CD14-positive monocyte (primary cell): ENCODE data around the gene TRIM25. TPM values are rescaled to one million over a fixed set of nuclear protein-coding genes. Genes with fewer than 3 reads are reported as not detected.

ENCODE experiments used
- DNase-seq, 3 donors: peaks; one replicate each; pipeline ENCODE4 v3.0.0-alpha.2; 2011 to 2022
- H2AFZ ChIP-seq: 2 replicates; pipeline ENCODE4 v1.6.0; 2012; ENCODE audit warnings: mild to moderate bottlenecking, low read depth, low read length, inconsistent platforms; ENCODE audit not compliant: insufficient read depth, poor library complexity, severe bottlenecking
- H3K27ac ChIP-seq, 2 donors: 1 replicate in 1 of 2; 2 replicates in 1 of 2; pipeline ENCODE4 v1.5.1; 2012 to 2013; ENCODE audit warnings: low read length in 2 of 2, control low read depth in 1 of 2, inconsistent platforms in 1 of 2, low read depth in 1 of 2, mild to moderate bottlenecking in 1 of 2
- H3K27me3 ChIP-seq, 2 donors: one replicate each; pipeline versions ENCODE4 v1.6.0 to v1.6.1; 2011 to 2013; ENCODE audit warnings: low read length in 2 of 2; ENCODE audit not compliant: control insufficient read depth in 2 of 2, insufficient read depth in 2 of 2
- H3K36me3 ChIP-seq, 2 donors: replicated peaks in 1 of 2; 1 replicate in 1 of 2; 2 replicates in 1 of 2; pipeline versions ENCODE4 v1.5.1 to v1.6.1; 2012 to 2013; ENCODE audit warnings: low read length in 2 of 2, control low read depth in 1 of 2, inconsistent platforms in 1 of 2, mild to moderate bottlenecking in 1 of 2; ENCODE audit not compliant: insufficient read depth in 2 of 2, control insufficient read depth in 1 of 2
- H3K4me1 ChIP-seq, 2 donors: 1 replicate in 1 of 2; 2 replicates in 1 of 2; pipeline versions ENCODE4 v1.5.1 to v1.6.1; 2012 to 2013; ENCODE audit warnings: low read length in 2 of 2, control low read depth in 1 of 2, inconsistent platforms in 1 of 2, mild to moderate bottlenecking in 1 of 2, moderate library complexity in 1 of 2; ENCODE audit not compliant: insufficient read depth in 2 of 2, control insufficient read depth in 1 of 2
- H3K4me2 ChIP-seq: replicated peaks from 2 replicates; pipeline ENCODE3; 2012; ENCODE audit warnings: low read length, moderate library complexity, mild to moderate bottlenecking; ENCODE audit not compliant: poor library complexity, severe bottlenecking; ENCODE audit errors: extremely low read depth
- H3K4me3 ChIP-seq, 3 experiments: fragments of 200-600 bp in 1 of 3; sonication (generic) in 1 of 3; replicated peaks in 1 of 3; 1 replicate in 2 of 3; 2 replicates in 1 of 3; pipeline ENCODE4 v1.5.1; 2011 to 2013; ENCODE audit warnings: low read length in 3 of 3, mild to moderate bottlenecking in 3 of 3, control low read depth in 2 of 3, low read depth in 2 of 3, inconsistent platforms in 1 of 3, moderate library complexity in 1 of 3
- H3K79me2 ChIP-seq: 2 replicates; pipeline ENCODE4 v1.6.0; 2012; ENCODE audit warnings: mild to moderate bottlenecking, control low read depth, inconsistent platforms, low read length, moderate library complexity; ENCODE audit not compliant: insufficient read depth
- H3K9ac ChIP-seq: 2 replicates; pipeline ENCODE4 v1.6.0; 2017; ENCODE audit warnings: low read length, mild to moderate bottlenecking; ENCODE audit not compliant: insufficient read depth, poor library complexity, severe bottlenecking
- H3K9me3 ChIP-seq, 2 donors: replicated peaks in 1 of 2; 1 replicate in 1 of 2; 2 replicates in 1 of 2; pipeline versions ENCODE4 v1.5.1 to v1.6.1; 2012 to 2013; ENCODE audit warnings: low read length in 2 of 2, control low read depth in 1 of 2; ENCODE audit not compliant: control insufficient read depth in 1 of 2, insufficient read depth in 1 of 2
- H4K20me1 ChIP-seq: 2 replicates; pipeline ENCODE4 v1.6.0; 2012; ENCODE audit warnings: mild to moderate bottlenecking, low read length, control low read depth, moderate library complexity; ENCODE audit not compliant: insufficient read depth
- H3K27ac Mint-ChIP-seq, 7 donors: one replicate each; pipeline ENCODE4 v1.8.0; 2020; ENCODE audit warnings: mild to moderate bottlenecking in 7 of 7, mixed read lengths in 7 of 7, moderate library complexity in 6 of 7, inconsistent platforms in 2 of 7
- H3K27me3 Mint-ChIP-seq, 3 donors: one replicate each; pipeline ENCODE4 v1.8.0; 2021 to 2022; ENCODE audit warnings: low read depth in 3 of 3, mild to moderate bottlenecking in 3 of 3, mixed read lengths in 3 of 3, moderate library complexity in 3 of 3, inconsistent platforms in 1 of 3
- H3K36me3 Mint-ChIP-seq, 2 donors: one replicate each; pipeline ENCODE4 v1.8.0; 2020; ENCODE audit warnings: mixed read lengths in 2 of 2, inconsistent platforms in 1 of 2, mild to moderate bottlenecking in 1 of 2
- H3K4me1 Mint-ChIP-seq: one replicate; pipeline ENCODE4 v1.8.0; 2020; ENCODE audit warnings: mild to moderate bottlenecking, mixed read lengths
- H3K4me3 Mint-ChIP-seq, 2 donors: one replicate each; pipeline ENCODE4 v1.8.0; 2020; ENCODE audit warnings: mild to moderate bottlenecking in 2 of 2, mixed read lengths in 2 of 2, moderate library complexity in 1 of 2
- H3K9me3 Mint-ChIP-seq, 7 donors: one replicate each; pipeline ENCODE4 v1.8.0; 2020 to 2022; ENCODE audit warnings: mixed read lengths in 7 of 7, mild to moderate bottlenecking in 6 of 7, moderate library complexity in 6 of 7, inconsistent platforms in 2 of 7
- CTCF ChIP-seq: fragments of 200-600 bp; IDR thresholded peaks from one replicate; pipeline ENCODE4 v1.8.0; 2022; ENCODE audit warnings: antibody characterized with exemption, mild to moderate bottlenecking
- WGBS: methylation state at CpG from one replicate; pipeline ENCODE4 v1.1.5; 2013; ENCODE audit warnings: missing lambda C conversion rate; ENCODE audit not compliant: insufficient coverage; 5-methylcytosine and 5-hydroxymethylcytosine counted together
- intact Hi-C, 2 donors: fragments of 100-400 bp; cut with micrococcal nuclease; formaldehyde crosslinking; loops; one replicate each; pipeline versions ENCODE4 v1.15.0 to v1.15.1; 2023
- polyA plus RNA-seq, 3 donors: library from polyadenylated mRNA; depleted of rRNA in 1 of 3; unstranded in 2 of 3; stranded (reverse) in 1 of 3; fragments of 300-500 nt in 2 of 3; fragments of >200 nt in 1 of 3; fragmentation: Illumina TruSeq in 2 of 3; gene quantifications; 1 replicate in 2 of 3; 2 replicates in 1 of 3; pipeline ENCODE4 v1.2.3, GENCODE V29; 2012 to 2021

The TRIM25 gene
- polyA plus RNA-seq, 3 donors = 5.4 to 98.3 (median 11.2) TPM

GRCh38 chr17:56913353-56913866 lies 439 bp downstream of the TRIM25 start:
- H3K4me1 Mint-ChIP-seq = peaks cover 73% of the 10 kb centered on the region
- H3K27me3 Mint-ChIP-seq = peaks cover 0 to under 1% (median 0%) of the 10 kb centered on the region in 3 donors
- H4K20me1 ChIP-seq = peaks cover 49% of the 10 kb centered on the region
- peaks cover 23 to 36% of the 10 kb centered on the region in 2 donors for H3K36me3 Mint-ChIP-seq
- H3K4me2 ChIP-seq = peak overlapping the region; percentile 93
- intact Hi-C loops = loop anchor here in 1 of 2 donors (5.0 kb wide), 1 partner anchor 81 kb away; the partner anchor contains the start of genes C17orf67 and DGKE
- peak overlapping the region; percentile 95 to 98 (median 96) for H3K27ac Mint-ChIP-seq
- no peak for DNase-seq
- WGBS = under 1% methylated on average over 44 of the region's 44 CpGs
- H3K9me3 Mint-ChIP-seq = peaks cover 0 to 6% (median 4%) of the 10 kb centered on the region in 7 donors
- no peak for TF ChIP-seq CTCF
- peaks cover 71 to 88% of the 10 kb centered on the region in 2 donors for H3K4me1 ChIP-seq
- H3K4me3 Mint-ChIP-seq = peak overlapping the region; percentile 95 to 98
- peak overlapping the region; percentile 98 to 99 for H3K27ac ChIP-seq
- H3K9me3 ChIP-seq = no peaks in the 10 kb centered on the region
- H3K79me2 ChIP-seq = peaks cover 71% of the 10 kb centered on the region
- peak overlapping the region; percentile 95 for H3K9ac ChIP-seq
- H3K36me3 ChIP-seq = peaks cover 0 to 7% of the 10 kb centered on the region in 2 donors
- H3K4me3 ChIP-seq = peak overlapping the region; percentile 64 to 98 (median 87)
- H3K27me3 ChIP-seq = no peaks in the 10 kb centered on the region
- H2AFZ ChIP-seq = peak overlapping the region; percentile 64

- peak overlapping the region; percentile 95 for H3K9ac ChIP-seq
- peak overlapping the region; percentile 93 for H3K4me2 ChIP-seq
- peaks cover 75 to 88% of the 10 kb centered on the region in 2 donors for H3K4me1 ChIP-seq
- DNase-seq = no peak
- H3K36me3 Mint-ChIP-seq = peaks cover 24 to 37% of the 10 kb centered on the region in 2 donors
- no peak overlapping the region for H2AFZ ChIP-seq
- peaks cover 0 to 2% (median 0%) of the 10 kb centered on the region in 3 donors for H3K27me3 Mint-ChIP-seq
- peak overlapping the region; percentile 64 to 98 (median 87) for H3K4me3 ChIP-seq
- H3K9me3 Mint-ChIP-seq = peaks cover 0 to 6% (median 4%) of the 10 kb centered on the region in 7 donors
- peak overlapping the region; percentile 98 to 99 for H3K27ac ChIP-seq
- peaks cover 76% of the 10 kb centered on the region for H3K4me1 Mint-ChIP-seq
- H3K36me3 ChIP-seq = peaks cover 0 to 7% of the 10 kb centered on the region in 2 donors
- peak overlapping the region; percentile 95 to 98 for H3K4me3 Mint-ChIP-seq
- no peak for TF ChIP-seq CTCF
- peaks cover 52% of the 10 kb centered on the region for H4K20me1 ChIP-seq
- no peaks in the 10 kb centered on the region for H3K27me3 ChIP-seq
- no peaks in the 10 kb centered on the region for H3K9me3 ChIP-seq
- intact Hi-C loops = loop anchor here in 1 of 2 donors (5.0 kb wide), 1 partner anchor 81 kb away; the partner anchor contains the start of genes C17orf67 and DGKE
- peak overlapping the region; percentile 95 to 98 (median 96) for H3K27ac Mint-ChIP-seq
- WGBS = 5% methylated on average over 3 of the region's 7 CpGs
- H3K79me2 ChIP-seq = peaks cover 71% of the 10 kb centered on the region
These were observed 893 bp downstream of the TRIM25 start for GRCh38 chr17:56913000-56913311.
